IPS-15b (cell line): ENCODE data around the gene ADAMTS14.

Experiments used
- H3K27me3 ChIP-seq: one replicate; pipeline ENCODE4 v1.6.1; 2013; ENCODE audit warnings: low read length; ENCODE audit not compliant: control insufficient read depth, insufficient read depth
- H3K36me3 ChIP-seq: one replicate; pipeline ENCODE4 v1.6.1; 2013; ENCODE audit warnings: low read length; ENCODE audit not compliant: control insufficient read depth, insufficient read depth
- H3K4me1 ChIP-seq: one replicate; pipeline ENCODE4 v1.6.1; 2013; ENCODE audit warnings: mild to moderate bottlenecking, low read length; ENCODE audit not compliant: control insufficient read depth, insufficient read depth
- H3K4me3 ChIP-seq: one replicate; pipeline ENCODE4 v1.5.1; 2013; ENCODE audit warnings: low read depth, low read length
- H3K9ac ChIP-seq: one replicate; pipeline ENCODE4 v1.6.1; 2013; ENCODE audit warnings: low read depth, mild to moderate bottlenecking, low read length
- H3K9me3 ChIP-seq: one replicate; pipeline ENCODE4 v1.6.1; 2013; ENCODE audit warnings: mild to moderate bottlenecking, low read length; ENCODE audit not compliant: control insufficient read depth, insufficient read depth

ADAMTS14 gene

GRCh38 chr10:70647086-70647485 is 25.2 kb upstream of the ADAMTS14 start:
- no peaks in the 10 kb centered on the region for H3K4me1 ChIP-seq
- peaks cover 25% of the 10 kb centered on the region for H3K9me3 ChIP-seq
- H3K27me3 ChIP-seq: no peaks in the 10 kb centered on the region
- H3K36me3 ChIP-seq: peaks cover 2% of the 10 kb centered on the region
- H3K4me3 ChIP-seq: no peak overlapping the region
- H3K9ac ChIP-seq: no peak overlapping the region

- H3K9ac ChIP-seq: no peak overlapping the region
- no peaks in the 10 kb centered on the region for H3K27me3 ChIP-seq
- peaks cover 2% of the 10 kb centered on the region for H3K36me3 ChIP-seq
- H3K4me1 ChIP-seq: no peaks in the 10 kb centered on the region
- H3K4me3 ChIP-seq: no peak overlapping the region
- H3K9me3 ChIP-seq: peaks cover 27% of the 10 kb centered on the region
Measured at GRCh38 chr10:70648427-70648826, 23.9 kb upstream of the ADAMTS14 start.

GRCh38 chr10:70649526-70649925 is 22.8 kb upstream of the ADAMTS14 start:
- peaks cover 27% of the 10 kb centered on the region for H3K9me3 ChIP-seq
- no peaks in the 10 kb centered on the region for H3K27me3 ChIP-seq
- H3K4me3 ChIP-seq: no peak overlapping the region
- H3K36me3 ChIP-seq: peaks cover 2% of the 10 kb centered on the region
- no peaks in the 10 kb centered on the region for H3K4me1 ChIP-seq
- no peak overlapping the region for H3K9ac ChIP-seq

GRCh38 chr10:70650104-70650503 is 22.2 kb upstream of the ADAMTS14 start:
- H3K4me3 ChIP-seq: no peak overlapping the region
- H3K36me3 ChIP-seq: peaks cover 2% of the 10 kb centered on the region
- H3K27me3 ChIP-seq: no peaks in the 10 kb centered on the region
- H3K9ac ChIP-seq: no peak overlapping the region
- H3K9me3 ChIP-seq: peaks cover 27% of the 10 kb centered on the region
- no peaks in the 10 kb centered on the region for H3K4me1 ChIP-seq

GRCh38 chr10:70650718-70651117 is 21.6 kb upstream of the ADAMTS14 start:
- Histone ChIP-seq H3K4me1 (no peaks in the 10 kb centered on the region), H3K4me3 (no peak overlapping the region), H3K9ac (no peak overlapping the region), H3K9me3 (peaks cover 27% of the 10 kb centered on the region), H3K27me3 (no peaks in the 10 kb centered on the region), H3K36me3 (peaks cover 2% of the 10 kb centered on the region)

- Histone ChIP-seq H3K4me1 (no peaks in the 10 kb centered on the region), H3K4me3 (no peak overlapping the region), H3K9ac (no peak overlapping the region), H3K9me3 (peaks cover 27% of the 10 kb centered on the region), H3K36me3 (peaks cover 2% of the 10 kb centered on the region), H3K27me3 (no peaks in the 10 kb centered on the region)
Measured at GRCh38 chr10:70651661-70652060, 20.6 kb upstream of the ADAMTS14 start.

GRCh38 chr10:70652761-70653657 is 19.3 kb upstream of the ADAMTS14 start:
- Histone ChIP-seq H3K4me3 (no peak overlapping the region), H3K9ac (no peak overlapping the region), H3K4me1 (no peaks in the 10 kb centered on the region), H3K9me3 (peaks cover 26% of the 10 kb centered on the region), H3K27me3 (no peaks in the 10 kb centered on the region), H3K36me3 (peaks cover 2% of the 10 kb centered on the region)

- Histone ChIP-seq H3K9me3 (peaks cover 16% of the 10 kb centered on the region), H3K4me3 (no peak overlapping the region), H3K9ac (no peak overlapping the region), H3K4me1 (no peaks in the 10 kb centered on the region), H3K36me3 (no peaks in the 10 kb centered on the region), H3K27me3 (no peaks in the 10 kb centered on the region)
Measured at GRCh38 chr10:70655316-70655715, 17.0 kb upstream of the ADAMTS14 start.

- Histone ChIP-seq H3K9ac (no peak overlapping the region), H3K9me3 (peaks cover 11% of the 10 kb centered on the region), H3K27me3 (no peaks in the 10 kb centered on the region), H3K4me1 (no peaks in the 10 kb centered on the region), H3K4me3 (no peak overlapping the region), H3K36me3 (no peaks in the 10 kb centered on the region)
Measured at GRCh38 chr10:70656489-70656888, 15.8 kb upstream of the ADAMTS14 start.

GRCh38 chr10:70657041-70657440 is 15.3 kb upstream of the ADAMTS14 start:
- H3K4me3 ChIP-seq: no peak overlapping the region
- H3K27me3 ChIP-seq: no peaks in the 10 kb centered on the region
- no peaks in the 10 kb centered on the region for H3K36me3 ChIP-seq
- no peaks in the 10 kb centered on the region for H3K4me1 ChIP-seq
- H3K9ac ChIP-seq: no peak overlapping the region
- peaks cover 7% of the 10 kb centered on the region for H3K9me3 ChIP-seq

- no peak overlapping the region for H3K4me3 ChIP-seq
- H3K9ac ChIP-seq: no peak overlapping the region
- no peaks in the 10 kb centered on the region for H3K27me3 ChIP-seq
- peaks cover 4% of the 10 kb centered on the region for H3K9me3 ChIP-seq
- no peaks in the 10 kb centered on the region for H3K4me1 ChIP-seq
- H3K36me3 ChIP-seq: no peaks in the 10 kb centered on the region
Measured at GRCh38 chr10:70658582-70659136, 13.6 kb upstream of the ADAMTS14 start.

- H3K4me1 ChIP-seq: no peaks in the 10 kb centered on the region
- peaks cover 4% of the 10 kb centered on the region for H3K9me3 ChIP-seq
- no peaks in the 10 kb centered on the region for H3K27me3 ChIP-seq
- no peak overlapping the region for H3K9ac ChIP-seq
- no peak overlapping the region for H3K4me3 ChIP-seq
- no peaks in the 10 kb centered on the region for H3K36me3 ChIP-seq
Measured at GRCh38 chr10:70659306-70659705, 13.0 kb upstream of the ADAMTS14 start.
